GM19193 (cell line): ENCODE data around the gene ESYT2.

Source experiments
- POLR2A ChIP-seq: IDR thresholded peaks from 4 replicates; pipeline ENCODE4 v1.6.1; 2011; ENCODE audit not compliant: insufficient read depth, insufficient read length; ENCODE audit errors: extremely low read depth

ESYT2 gene

DNA sequence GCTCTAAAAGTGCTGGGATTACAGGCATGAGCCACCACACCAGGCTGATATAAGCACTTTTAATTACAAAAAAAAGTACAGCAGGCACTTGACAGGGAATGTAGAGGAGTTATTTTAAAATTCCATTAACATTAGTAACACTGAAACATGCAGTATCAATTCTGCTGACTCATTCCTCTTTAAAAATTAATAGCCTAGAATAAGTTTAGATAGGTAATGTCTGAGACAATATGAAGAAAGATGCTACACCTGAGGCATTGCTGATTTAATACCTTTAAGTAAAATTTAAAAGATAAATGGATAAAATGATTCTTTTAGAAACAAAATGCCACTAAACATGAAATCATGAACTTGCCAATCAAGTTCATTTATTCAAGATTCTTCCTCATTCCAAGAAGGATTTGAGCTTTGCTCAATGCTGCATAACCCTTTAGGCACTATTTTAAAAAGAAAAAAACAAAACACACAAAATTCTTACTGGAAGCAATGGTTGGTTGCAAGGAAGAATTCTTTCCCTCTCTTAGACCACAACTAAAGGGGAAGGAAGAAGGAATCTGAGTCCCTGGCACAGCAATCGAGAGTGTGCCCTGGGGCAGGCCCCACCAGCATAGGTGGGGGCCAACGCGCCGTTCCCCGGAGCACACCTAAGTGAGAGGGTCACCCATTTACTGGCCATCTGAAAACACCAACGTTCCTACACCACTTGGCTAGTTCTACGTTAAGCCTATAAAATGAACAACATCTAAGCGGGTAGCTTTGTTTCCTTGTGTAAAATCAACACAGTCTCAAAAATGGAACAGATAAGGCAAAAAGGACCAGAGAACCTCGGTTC is 26.6 kb downstream of the ESYT2 start:
- no peak for TF ChIP-seq POLR2A

DNA sequence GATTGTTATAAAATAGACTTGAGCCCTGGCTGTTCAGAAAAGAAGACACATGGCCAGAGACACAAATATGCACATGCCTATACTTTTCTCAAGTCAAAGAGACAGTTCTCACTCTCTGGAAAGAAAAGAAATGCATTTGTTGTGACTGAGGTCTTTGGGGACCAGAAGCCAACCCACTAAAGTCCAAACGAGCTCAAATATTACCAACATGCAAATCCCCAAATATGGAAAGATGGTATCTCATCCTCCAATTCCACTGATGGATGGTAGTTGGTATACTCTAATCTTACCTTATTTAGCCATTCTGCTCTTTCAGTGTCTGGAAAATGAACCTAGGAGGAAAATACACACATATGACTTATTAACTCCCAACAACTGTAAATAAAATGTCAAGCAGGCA is 30.6 kb downstream of the ESYT2 start:
- TF ChIP-seq POLR2A = no peak

DNA sequence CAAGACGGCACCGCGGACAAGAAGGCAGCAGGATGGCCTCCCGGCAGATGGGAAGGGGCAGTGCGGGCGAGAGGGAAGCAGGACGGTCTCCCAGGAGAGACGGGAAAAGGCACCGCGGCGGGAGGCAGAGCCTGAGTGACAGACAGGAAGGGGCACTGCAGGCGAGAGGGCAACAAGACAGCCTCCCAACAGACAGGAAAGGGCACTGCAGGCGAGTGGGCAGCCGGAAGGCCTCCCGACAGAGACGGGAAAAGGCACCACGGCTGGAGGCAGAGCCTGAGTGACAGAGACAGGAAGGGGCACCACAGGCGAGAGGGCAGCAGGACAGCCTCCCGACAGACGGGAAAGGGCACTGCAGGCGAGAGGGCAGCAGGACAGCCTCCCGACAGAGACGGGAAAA is 32.6 kb downstream of the ESYT2 start:
- TF ChIP-seq POLR2A = no peak

DNA sequence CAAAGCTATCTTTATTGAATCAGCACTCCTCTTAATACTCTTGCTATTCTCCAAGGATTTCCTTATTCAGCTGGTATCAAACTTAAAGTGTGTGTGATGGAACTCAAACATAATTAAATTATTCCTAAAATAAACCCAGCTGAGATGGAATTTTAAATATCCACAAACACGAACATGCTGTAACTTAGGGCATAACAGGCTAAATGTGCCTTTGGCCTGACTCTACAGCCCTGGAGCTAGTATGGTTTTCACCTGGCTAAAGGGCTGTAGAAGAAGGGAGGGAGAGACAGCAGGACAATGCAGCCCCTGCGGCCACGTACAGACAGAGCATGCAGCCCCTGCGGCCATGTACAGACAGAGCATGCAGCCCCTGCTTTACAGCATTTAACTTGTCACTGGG is 34.0 kb downstream of the ESYT2 start:
- no peak for TF ChIP-seq POLR2A

DNA sequence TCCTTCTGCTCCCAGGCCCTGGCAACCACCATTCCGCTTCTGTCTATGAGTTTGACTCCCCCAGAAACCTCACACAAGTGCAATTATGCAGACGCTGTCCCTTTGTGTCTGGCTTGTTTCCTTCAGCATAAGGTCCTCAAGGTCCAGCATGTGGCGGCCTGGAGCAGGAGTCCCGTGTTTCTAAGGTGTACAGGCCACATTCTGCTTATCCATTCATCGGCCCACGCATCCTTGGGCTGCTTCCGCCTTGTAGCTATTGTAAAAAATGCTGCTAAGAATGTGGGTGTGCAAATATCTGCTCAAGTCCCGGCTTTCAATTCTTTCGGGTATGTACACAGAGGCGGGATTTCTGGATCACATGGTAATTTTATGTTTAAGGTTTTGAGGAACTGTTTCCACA is 38.2 kb downstream of the ESYT2 start:
- no peak for TF ChIP-seq POLR2A

DNA sequence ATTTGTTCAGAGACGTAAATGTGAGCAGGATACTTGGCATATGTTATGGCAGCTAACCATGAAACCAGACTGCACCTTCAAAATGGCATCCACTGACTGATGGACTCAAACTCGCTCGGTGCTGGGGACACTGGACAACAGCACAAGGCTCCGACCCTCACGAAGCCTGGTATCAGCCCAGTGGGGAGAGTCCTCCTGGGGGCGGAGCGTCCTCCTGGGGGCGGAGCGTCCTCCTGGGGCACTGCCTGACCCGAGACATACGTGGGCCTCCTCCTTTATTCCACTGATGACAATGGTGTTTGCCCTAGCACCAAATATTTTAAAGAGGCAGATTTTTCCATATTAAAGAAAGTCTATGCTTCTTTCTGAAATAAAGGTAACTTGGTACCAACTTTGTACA is 39.5 kb downstream of the ESYT2 start:
- TF ChIP-seq POLR2A = no peak

DNA sequence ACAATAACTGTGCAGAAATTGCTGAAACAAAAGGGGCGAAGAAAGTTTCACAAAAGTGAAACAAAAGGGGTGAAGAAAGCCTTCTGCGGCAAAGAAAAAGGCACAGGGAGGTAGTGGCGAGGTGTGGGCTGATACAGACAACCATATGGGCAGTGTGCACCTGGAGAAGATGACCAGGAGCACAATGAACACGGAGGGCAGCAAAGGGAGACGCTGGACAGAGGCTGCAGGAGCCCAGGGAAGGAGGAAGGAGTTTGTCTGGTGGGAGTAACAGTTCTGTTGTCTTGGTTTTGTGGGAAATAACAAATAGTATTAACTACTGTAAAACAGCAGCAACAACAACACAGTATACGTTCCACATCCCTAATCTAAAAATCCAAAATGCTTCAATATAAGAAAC is 42.4 kb downstream of the ESYT2 start:
- no peak for TF ChIP-seq POLR2A

DNA sequence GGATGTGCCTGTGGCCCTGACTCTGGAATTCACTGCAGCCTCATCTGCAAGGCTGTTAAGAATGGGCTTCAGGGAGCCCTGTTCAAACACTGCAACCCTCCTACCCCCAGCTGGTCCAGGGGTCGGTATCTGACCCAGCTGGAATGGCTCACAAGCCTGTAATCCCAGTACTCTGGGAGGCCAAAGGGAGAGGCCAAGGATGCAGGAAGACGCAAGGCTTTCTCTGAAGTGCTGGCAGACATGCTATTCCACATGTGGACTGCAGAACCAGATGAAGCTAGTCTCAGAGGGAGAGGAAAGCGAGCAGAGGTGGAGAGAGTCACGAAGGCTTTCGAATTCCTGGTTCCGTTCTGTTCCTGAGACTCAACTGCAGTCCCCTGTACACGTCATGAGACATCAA is 45.0 kb downstream of the ESYT2 start:
- TF ChIP-seq POLR2A = no peak

DNA sequence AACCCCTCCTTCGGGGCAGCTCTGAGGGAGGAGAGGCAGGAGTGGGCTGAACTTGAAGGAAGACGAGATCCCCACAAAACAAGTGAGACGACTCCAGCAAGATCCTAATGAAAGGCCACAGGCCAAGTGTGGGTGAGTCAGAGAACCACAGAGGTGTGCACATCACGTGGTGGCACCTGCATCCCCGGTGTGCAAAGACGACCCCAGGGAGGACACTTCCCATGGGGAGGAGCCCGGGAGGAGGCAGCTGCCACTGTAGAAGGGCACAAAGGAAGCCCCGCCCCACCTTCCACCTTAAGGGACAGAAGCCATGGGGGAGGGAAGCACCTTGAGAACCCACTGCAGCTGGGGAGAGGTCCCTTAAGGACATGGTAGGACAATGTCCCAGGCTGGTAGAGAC is 45.7 kb downstream of the ESYT2 start:
- no peak for TF ChIP-seq POLR2A

DNA sequence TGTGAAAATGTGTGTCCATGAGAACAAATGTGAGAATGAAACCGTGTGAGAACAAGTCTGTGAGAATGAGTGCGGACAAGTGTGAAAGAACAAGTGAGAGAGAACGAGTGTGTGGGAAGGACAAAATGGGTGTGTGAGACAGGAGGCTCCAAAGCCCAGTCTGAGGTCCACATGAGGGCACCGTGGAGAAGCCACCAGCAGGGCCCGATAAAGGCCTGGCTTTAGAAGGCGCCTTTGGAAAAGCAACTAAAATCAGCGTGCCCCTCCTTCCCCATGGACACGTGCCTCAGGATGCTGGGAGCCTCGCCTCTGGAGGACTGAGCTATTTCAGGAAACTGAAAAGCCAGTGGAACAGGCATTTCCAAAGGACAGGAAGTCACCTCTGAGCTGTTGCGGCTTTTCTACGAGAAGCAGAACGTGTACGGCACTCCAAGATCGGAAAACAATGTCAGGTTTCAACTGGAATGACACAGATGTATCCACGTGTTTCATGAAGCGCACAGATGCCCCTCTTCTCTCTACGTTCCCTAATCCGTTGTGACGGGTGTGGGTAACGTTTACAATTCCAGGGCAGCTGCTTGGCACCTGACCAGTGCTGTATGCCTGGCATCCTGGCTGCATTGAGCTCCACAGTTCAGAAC is 46.4 kb downstream of the ESYT2 start:
- no peak for TF ChIP-seq POLR2A

DNA sequence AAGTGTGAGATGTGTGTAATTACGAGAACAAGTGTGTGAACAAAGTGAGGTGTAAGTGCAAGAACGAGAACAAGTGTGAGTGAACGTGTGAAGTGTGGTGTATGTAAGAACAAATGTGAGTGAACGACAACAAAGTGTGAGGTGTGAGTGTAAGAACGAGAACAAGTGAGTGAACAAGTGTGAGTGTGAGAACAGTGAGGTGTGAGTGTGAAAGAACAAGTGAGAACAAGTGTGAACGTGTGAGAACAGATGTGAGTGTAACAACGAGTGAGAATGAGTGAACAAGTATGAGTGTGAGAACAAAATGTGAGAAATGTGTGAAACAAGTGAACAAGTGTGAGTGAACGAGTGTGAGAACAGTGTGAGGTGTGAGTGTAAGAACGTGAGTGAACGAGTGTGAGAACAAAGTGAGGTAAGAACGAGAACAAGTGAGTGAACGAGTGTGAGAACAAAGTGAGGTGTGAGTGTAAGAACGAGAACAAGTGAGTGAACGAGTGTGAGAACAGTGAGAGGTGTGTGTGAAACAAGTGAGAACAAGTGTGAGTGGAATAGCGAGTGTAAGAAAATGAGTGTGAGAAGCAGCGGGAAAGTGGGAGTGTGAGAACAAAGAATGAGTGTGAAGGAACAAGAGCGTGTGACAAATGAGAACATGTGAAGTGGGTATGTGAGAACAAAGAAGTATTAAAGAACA is 47.2 kb downstream of the ESYT2 start:
- no peak for TF ChIP-seq POLR2A

DNA sequence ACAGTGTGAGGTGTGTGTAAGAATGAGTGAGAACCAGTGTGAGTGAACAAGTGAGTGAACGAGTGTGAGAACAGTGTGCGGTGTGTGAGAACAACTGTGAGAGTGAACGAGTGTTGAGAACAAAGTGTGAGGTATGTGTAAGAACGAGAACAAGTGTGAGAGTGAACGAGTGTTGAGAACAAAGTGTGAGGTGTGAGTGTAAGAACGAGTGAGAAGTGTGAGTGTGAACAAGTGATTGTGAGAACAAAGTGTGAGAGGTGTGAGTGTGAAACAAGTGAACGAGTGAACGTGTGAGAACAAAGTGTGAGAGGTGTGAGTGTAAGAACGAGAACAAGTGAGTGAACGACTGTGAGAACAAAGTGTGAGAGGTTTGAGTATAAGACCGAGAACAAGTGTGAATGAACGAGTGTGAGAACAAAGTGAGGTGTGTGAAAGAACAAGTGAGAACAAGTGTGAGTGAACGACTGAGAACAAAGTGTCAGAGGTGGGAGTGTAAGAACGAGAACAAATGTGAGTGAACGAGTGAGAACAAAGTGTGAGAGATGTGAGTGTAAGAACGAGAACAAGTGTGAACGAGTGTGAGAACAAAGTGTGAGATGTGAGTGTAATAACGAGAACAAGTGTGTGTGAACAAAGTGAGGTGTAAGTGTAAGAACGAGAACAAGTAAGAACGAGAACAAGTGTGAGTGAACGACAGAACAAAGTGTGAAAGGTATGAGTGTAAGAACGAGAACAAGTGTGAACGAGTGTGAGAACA is 47.9 kb downstream of the ESYT2 start:
- TF ChIP-seq POLR2A = no peak

DNA sequence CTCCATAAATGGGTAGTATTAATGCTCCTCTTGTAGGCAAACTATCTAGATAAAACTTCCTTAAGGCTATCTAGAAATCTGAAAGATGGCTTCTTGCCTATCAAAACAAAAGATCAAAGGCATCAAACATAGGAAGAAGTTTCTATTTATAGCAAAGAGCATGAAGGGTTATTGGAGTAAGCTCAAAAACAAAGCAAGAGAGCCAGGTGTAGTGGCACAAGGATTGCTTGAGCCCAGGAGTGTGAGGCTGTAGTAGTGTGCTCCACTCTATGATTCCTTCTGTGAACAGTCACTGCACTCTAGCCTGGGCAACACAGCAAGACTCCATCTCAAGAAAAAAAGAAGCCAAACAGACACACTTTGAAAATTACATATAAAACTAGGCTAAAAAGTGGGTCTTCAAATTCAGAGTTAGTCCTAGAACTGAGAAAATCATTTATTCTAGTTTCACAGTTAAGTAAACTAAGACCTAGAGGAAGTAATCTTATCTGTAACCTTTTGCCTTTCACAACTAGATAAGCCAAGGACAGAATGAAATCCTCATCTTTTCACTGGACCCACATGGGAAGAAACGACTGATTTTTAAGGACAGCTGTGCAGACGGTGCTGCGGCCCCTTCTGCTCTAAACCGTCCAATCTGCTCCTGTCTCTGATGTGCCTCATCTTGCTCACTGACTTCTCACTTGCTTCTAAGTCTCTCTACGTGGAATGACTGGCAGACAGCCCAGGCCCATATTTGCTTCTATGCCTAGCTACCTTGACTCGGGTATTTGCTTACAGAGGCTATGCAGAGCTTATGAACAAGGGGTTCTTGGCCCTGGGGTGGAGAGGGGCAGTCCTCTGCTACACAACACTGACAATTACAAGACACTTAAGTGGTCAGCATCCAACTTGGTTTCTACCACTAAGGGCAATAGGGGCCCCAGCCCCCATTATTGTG is 50.0 kb downstream of the ESYT2 start:
- no peak for TF ChIP-seq POLR2A

DNA sequence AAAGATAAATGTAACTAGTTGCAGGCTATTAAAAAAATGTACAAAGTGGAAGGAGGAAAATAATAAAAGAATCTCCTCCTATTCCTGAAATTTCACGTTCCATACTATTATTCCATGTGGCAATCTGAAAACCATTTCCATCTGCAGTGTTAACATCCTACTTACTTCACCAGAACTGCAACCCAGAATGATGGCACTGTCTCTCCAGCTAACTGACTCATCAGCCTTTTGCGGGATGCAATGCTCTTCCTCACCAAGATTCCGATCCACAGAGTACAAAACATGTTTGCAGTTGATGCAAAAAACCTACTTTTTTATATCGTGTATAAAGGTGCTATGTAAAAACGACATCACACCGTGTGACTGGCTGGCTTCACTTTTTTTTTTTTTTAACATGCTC is 50.8 kb downstream of the ESYT2 start:
- no peak for TF ChIP-seq POLR2A
